Endothelial cell of umbilical vein (primary cell): Measurements from ENCODE around the gene WASF3.

Experiments
- CTCF ChIP-seq, 2 donors: IDR thresholded peaks; 1 replicate in 1 of 2; 2 replicates in 1 of 2; pipeline ENCODE4 v1.5.1; 2011; ENCODE audit warnings: low read length in 2 of 2, mild to moderate bottlenecking in 2 of 2, moderate library complexity in 2 of 2, control low read depth in 1 of 2, inconsistent platforms in 1 of 2, low read depth in 1 of 2; ENCODE audit not compliant: insufficient read depth in 1 of 2; ENCODE audit errors: extremely low read depth in 1 of 2
- EZH2 ChIP-seq: IDR thresholded peaks from 2 replicates; pipeline ENCODE4 v1.6.1; 2012; ENCODE audit warnings: borderline replicate concordance, low read depth, mild to moderate bottlenecking, moderate library complexity, low read length, inconsistent platforms; ENCODE audit not compliant: severe bottlenecking
- FOS ChIP-seq: IDR thresholded peaks from 2 replicates; pipeline ENCODE4 v1.6.1; 2011; ENCODE audit warnings: mild to moderate bottlenecking, low read length, moderate library complexity, borderline replicate concordance; ENCODE audit not compliant: insufficient read depth
- GATA2 ChIP-seq: IDR thresholded peaks from 2 replicates; pipeline ENCODE4 v1.7.0; 2011; ENCODE audit warnings: low read depth, mild to moderate bottlenecking, moderate library complexity, mixed read lengths, low read length; ENCODE audit not compliant: insufficient read length, insufficient read depth
- JUN ChIP-seq: IDR thresholded peaks from 2 replicates; pipeline ENCODE4 v1.6.1; 2011; ENCODE audit warnings: borderline replicate concordance, low read depth; ENCODE audit not compliant: insufficient read length, insufficient read depth
- MAX ChIP-seq: IDR thresholded peaks from 2 replicates; pipeline ENCODE4 v1.6.1; 2011; ENCODE audit not compliant: insufficient read depth, insufficient read length
- MYC ChIP-seq: IDR thresholded peaks from one replicate; pipeline ENCODE4 v1.6.1; 2011; ENCODE audit warnings: mild to moderate bottlenecking, low read depth, low read length
- POLR2A ChIP-seq: IDR thresholded peaks from 2 replicates; pipeline ENCODE4 v1.6.1; 2012; ENCODE audit warnings: low read depth, mild to moderate bottlenecking, control low read depth, low read length
- POLR2AphosphoS5 ChIP-seq: IDR thresholded peaks from 2 replicates; pipeline ENCODE4 v1.6.1; 2012; ENCODE audit warnings: low read depth, mild to moderate bottlenecking, control low read depth, low read length, moderate library complexity; ENCODE audit not compliant: insufficient read depth

- TF ChIP-seq CTCF (IDR thresholded peaks at IDR 0.05; ENCODE audit: extremely low read depth in 1 of 2, insufficient read depth in 1 of 2, low read depth in 1 of 2, low read length in 2 of 2) (no peak), MAX (no peak), POLR2AphosphoS5 (no peak), EZH2 (no peak), POLR2A (no peak), FOS (no peak), JUN (no peak), MYC (no peak), GATA2 (no peak)
Observed at GRCh38 chr13:26718146-26718545, 160.7 kb downstream of the WASF3 start.
